SK-N-SH treated with all-trans-retinoic acid at 6 μM for 48 hours (cell line): ENCODE data around the gene KMO.

Experiments used
- ARNTL ChIP-seq: fragments of 450-650 bp; formaldehyde crosslinking; IDR thresholded peaks from 2 replicates; pipeline ENCODE4 v1.5.0; 2020; ENCODE audit warnings: low read depth, mild to moderate bottlenecking, moderate library complexity, borderline replicate concordance
- GLIS3 ChIP-seq: fragments of 250-450 bp; sonication (Bioruptor Pico); IDR thresholded peaks from 2 replicates; pipeline ENCODE4 v1.5.0; 2020; ENCODE audit warnings: mild to moderate bottlenecking, moderate library complexity
- PATZ1 ChIP-seq: fragments of 250-450 bp; sonication (Bioruptor Pico); IDR thresholded peaks from 2 replicates; pipeline ENCODE4 v1.8.0; 2020; ENCODE audit warnings: mild to moderate bottlenecking, moderate library complexity, borderline replicate concordance
- TCF4 ChIP-seq: fragments of 250-450 bp; sonication (Bioruptor Pico); IDR thresholded peaks from 2 replicates; pipeline ENCODE4 v1.8.0; 2021; ENCODE audit warnings: mild to moderate bottlenecking, moderate library complexity, borderline replicate concordance
- TSHZ2 ChIP-seq: fragments of 250-450 bp; sonication (Bioruptor Pico); IDR thresholded peaks from 2 replicates; pipeline ENCODE4 v1.5.0; 2020; ENCODE audit warnings: mild to moderate bottlenecking, moderate library complexity
- ZFP3 ChIP-seq: fragments of 250-450 bp; sonication (Bioruptor Pico); IDR thresholded peaks from 2 replicates; pipeline ENCODE4 v1.5.0; 2020; ENCODE audit warnings: mild to moderate bottlenecking, moderate library complexity
- ZFP30 ChIP-seq: fragments of 450-650 bp; formaldehyde crosslinking; IDR thresholded peaks from 2 replicates; pipeline ENCODE4 v1.5.0; 2022; ENCODE audit warnings: mild to moderate bottlenecking, moderate library complexity

GRCh38 chr1:241553886-241554592 is 21.9 kb downstream of the KMO start:
- TF ChIP-seq TSHZ2 (CRISPR knock-in tag) (no peak), PATZ1 (CRISPR knock-in tag) (no peak), ZFP30 (CRISPR knock-in tag) (no peak), ZFP3 (CRISPR knock-in tag) (no peak), ARNTL (CRISPR knock-in tag) (no peak), GLIS3 (no peak), TCF4 (CRISPR knock-in tag) (no peak)
